ENCODE data around the gene CCNG1. TPM values are rescaled to one million over a fixed set of nuclear protein-coding genes. Genes with fewer than 3 reads are reported as not detected.

CCNG1 gene
- total RNA-seq, 2 donors from 2014 or later, result 58.8 to 90.1 TPM

GRCh38 chr5:163434401-163434866 is 3.0 kb upstream of the CCNG1 start:
- H3K36me3 ChIP-seq, result no peaks in the 10 kb centered on the region
- no peak for TF ChIP-seq CTCF (IDR thresholded peaks at IDR 0.05)
- H3K9me3 ChIP-seq, result no peaks in the 10 kb centered on the region
- H3K4me3 ChIP-seq, result no peak overlapping the region
- no peak overlapping the region for H3K27ac ChIP-seq
- DNase-seq (ENCODE audit: low spot score), result no peak
- peaks cover 0 to 15% of the 10 kb centered on the region in 2 donors for H3K4me1 ChIP-seq
- H3K27me3 ChIP-seq, result no peaks in the 10 kb centered on the region

- no peaks in the 10 kb centered on the region for H3K27me3 ChIP-seq
- H3K27ac ChIP-seq, result peak overlapping the region; percentile 94
- peaks cover 0 to 25% of the 10 kb centered on the region in 2 donors for H3K4me1 ChIP-seq
- no peak for DNase-seq (ENCODE audit: low spot score)
- H3K4me3 ChIP-seq, result peak overlapping the region; percentile 93 to 94
- TF ChIP-seq CTCF (IDR thresholded peaks at IDR 0.05), result no peak
- no peaks in the 10 kb centered on the region for H3K9me3 ChIP-seq
- H3K36me3 ChIP-seq, result peaks cover 10% of the 10 kb centered on the region
These were observed 880 bp upstream of the CCNG1 start for GRCh38 chr5:163436515-163436914.

GRCh38 chr5:163437011-163437308 is 435 bp upstream of the CCNG1 start:
- Histone ChIP-seq H3K9me3 (no peaks in the 10 kb centered on the region), H3K27me3 (no peaks in the 10 kb centered on the region), H3K36me3 (peaks cover 14% of the 10 kb centered on the region), H3K27ac (peak overlapping the region; percentile 94), H3K4me1 (peaks cover 0 to 25% of the 10 kb centered on the region in 2 donors), H3K4me3 (peak overlapping the region; percentile 93 to 94)
- DNase-seq (ENCODE audit: low spot score), result no peak
- TF ChIP-seq CTCF (IDR thresholded peaks at IDR 0.05), result no peak

- Histone ChIP-seq H3K4me1 (peaks cover 0 to 25% of the 10 kb centered on the region in 2 donors), H3K9me3 (no peaks in the 10 kb centered on the region), H3K27me3 (no peaks in the 10 kb centered on the region), H3K4me3 (peak overlapping the region in 1 of 2 donors; percentile 94), H3K36me3 (peaks cover 33% of the 10 kb centered on the region), H3K27ac (no peak overlapping the region)
- no peak for TF ChIP-seq CTCF (IDR thresholded peaks at IDR 0.05)
- no peak for DNase-seq (ENCODE audit: low spot score)
These were observed 1.7 kb downstream of the CCNG1 start for GRCh38 chr5:163439092-163439425.

- no peak for TF ChIP-seq CTCF (IDR thresholded peaks at IDR 0.05)
- Histone ChIP-seq H3K4me3 (no peak overlapping the region), H3K27me3 (no peaks in the 10 kb centered on the region), H3K27ac (no peak overlapping the region), H3K36me3 (peaks cover 42% of the 10 kb centered on the region), H3K4me1 (peaks cover 0 to 25% of the 10 kb centered on the region in 2 donors), H3K9me3 (no peaks in the 10 kb centered on the region)
- DNase-seq (ENCODE audit: low spot score), result no peak
These were observed 3.6 kb downstream of the CCNG1 start for GRCh38 chr5:163440954-163441353.

GRCh38 chr5:163444526-163444925 is 7.1 kb downstream of the CCNG1 start:
- no peak overlapping the region for H3K27ac ChIP-seq
- TF ChIP-seq CTCF (IDR thresholded peaks at IDR 0.05), result no peak
- peaks cover 0 to 8% of the 10 kb centered on the region in 2 donors for H3K4me1 ChIP-seq
- H3K9me3 ChIP-seq, result no peaks in the 10 kb centered on the region
- no peak for DNase-seq (ENCODE audit: low spot score)
- H3K4me3 ChIP-seq, result no peak overlapping the region
- H3K27me3 ChIP-seq, result no peaks in the 10 kb centered on the region
- H3K36me3 ChIP-seq, result peaks cover 62% of the 10 kb centered on the region

Measured in right atrium auricular region (tissue), 2 donors.